IMR-90 (cell line): ENCODE results near the gene TYW5. TPM values are rescaled to one million over a fixed set of nuclear protein-coding genes. Genes with fewer than 3 reads are reported as not detected.

Source experiments
- ATAC-seq: fragments of 200-7000 bp; cut with Tn5 transposase; 2 replicates; pipeline ENCODE4 v1.9.1; 2020; ENCODE audit warnings: low read depth, mild to moderate bottlenecking, moderate library complexity
- BruUV-seq: library from RNA; stranded (reverse); fragments of 400-500 nt; replicated peaks from 2 replicates; lab custom pipeline; 2021; lab: Mats Ljungman, UMichigan
- CTCF ChIA-PET: fragments of 300-600 bp; formaldehyde crosslinking; extraction: SDS; loops from one replicate; lab custom pipeline; 2021; ENCODE audit warnings: antibody characterized with exemption; lab: Yijun Ruan, JAX
- POLR2A ChIA-PET: fragments of 300-600 bp; sonication (Branson Sonifier 250); formaldehyde crosslinking; loops from one replicate; lab custom pipeline; 2022; ENCODE audit warnings: antibody characterized with exemption; ENCODE audit not compliant: unreplicated experiment; lab: Charles Lee
- DNase-seq: peaks from one replicate; pipeline ENCODE4 v3.0.0; 2013
- H2AFZ ChIP-seq: replicated peaks from 2 replicates; pipeline ENCODE3; 2013; ENCODE audit warnings: low read length, mild to moderate bottlenecking; ENCODE audit not compliant: poor library complexity
- H2AK5ac ChIP-seq: 2 replicates; pipeline ENCODE4 v1.6.1; 2013; ENCODE audit warnings: low read depth, low read length, inconsistent platforms
- H2AK9ac ChIP-seq: replicated peaks from 2 replicates; pipeline ENCODE3; 2013; ENCODE audit warnings: mild to moderate bottlenecking, low read depth, low read length, moderate library complexity; ENCODE audit not compliant: poor library complexity
- H2BK120ac ChIP-seq: 2 replicates; pipeline ENCODE4 v1.6.1; 2013; ENCODE audit warnings: low read depth, low read length, inconsistent platforms
- H2BK15ac ChIP-seq: 3 replicates; pipeline ENCODE4 v1.6.1; 2013; ENCODE audit warnings: low read depth, low read length, inconsistent platforms
- H2BK20ac ChIP-seq: 2 replicates; pipeline ENCODE4 v1.6.1; 2013; ENCODE audit warnings: low read depth, mild to moderate bottlenecking, inconsistent platforms, low read length, moderate library complexity
- H2BK5ac ChIP-seq: 2 replicates; pipeline ENCODE4 v1.6.1; 2013; ENCODE audit warnings: mild to moderate bottlenecking, low read depth, low read length, inconsistent platforms; ENCODE audit not compliant: poor library complexity, severe bottlenecking
- H3K14ac ChIP-seq: replicated peaks from 2 replicates; pipeline ENCODE4 v1.6.1; 2013; ENCODE audit warnings: low read depth, low read length, inconsistent platforms
- H3K18ac ChIP-seq: 2 replicates; pipeline ENCODE4 v1.6.1; 2013; ENCODE audit warnings: low read depth, low read length, control low read depth
- H3K23ac ChIP-seq: 2 replicates; pipeline ENCODE4 v1.6.1; 2013; ENCODE audit warnings: low read depth, low read length, inconsistent platforms
- H3K27ac ChIP-seq: 2 replicates; pipeline ENCODE4 v1.5.1; 2013; ENCODE audit warnings: mild to moderate bottlenecking, control low read depth, low read length; ENCODE audit not compliant: insufficient read depth
- H3K27me3 ChIP-seq: 2 replicates; pipeline ENCODE4 v1.6.1; 2013; ENCODE audit warnings: low read length; ENCODE audit not compliant: control insufficient read depth, insufficient read depth
- H3K36me3 ChIP-seq: 2 replicates; pipeline ENCODE4 v1.6.1; 2013; ENCODE audit warnings: low read length, mixed read lengths; ENCODE audit not compliant: control insufficient read depth, insufficient read depth
- H3K4ac ChIP-seq: 2 replicates; pipeline ENCODE4 v1.6.1; 2013; ENCODE audit warnings: low read depth, low read length, inconsistent platforms
- H3K4me1 ChIP-seq: 2 replicates; pipeline ENCODE4 v1.6.1; 2013; ENCODE audit warnings: low read length, mixed read lengths; ENCODE audit not compliant: control insufficient read depth, insufficient read depth
- H3K4me2 ChIP-seq: 2 replicates; pipeline ENCODE4 v1.6.1; 2013; ENCODE audit warnings: low read depth, mild to moderate bottlenecking, control low read depth, low read length, moderate library complexity
- H3K4me3 ChIP-seq: 2 replicates; pipeline ENCODE4 v1.5.1; 2013; ENCODE audit warnings: low read depth, mild to moderate bottlenecking, control low read depth, low read length, moderate library complexity; ENCODE audit not compliant: insufficient read depth
- H3K56ac ChIP-seq: 2 replicates; pipeline ENCODE4 v1.6.1; 2013; ENCODE audit warnings: low read length, inconsistent platforms; ENCODE audit not compliant: insufficient read depth; ENCODE audit errors: extremely low read depth
- H3K79me1 ChIP-seq, 2 experiments: 2 replicates each; pipeline ENCODE4 v1.6.1; 2013; ENCODE audit warnings: low read length in 2 of 2, inconsistent platforms in 1 of 2, low read depth in 1 of 2
- H3K9ac ChIP-seq: 2 replicates; pipeline ENCODE4 v1.6.1; 2013; ENCODE audit warnings: low read depth, low read length, control low read depth
- H3K9me1 ChIP-seq: 2 replicates; pipeline ENCODE4 v1.6.1; 2013; ENCODE audit warnings: low read length, inconsistent platforms; ENCODE audit not compliant: insufficient read depth
- H3K9me3 ChIP-seq: 2 replicates; pipeline ENCODE4 v1.6.1; 2013; ENCODE audit warnings: low read length; ENCODE audit not compliant: control insufficient read depth, insufficient read depth
- H4K20me1 ChIP-seq: 2 replicates; pipeline ENCODE4 v1.6.1; 2013; ENCODE audit warnings: low read length, inconsistent platforms; ENCODE audit not compliant: insufficient read depth
- H4K5ac ChIP-seq: 2 replicates; pipeline ENCODE4 v1.6.1; 2013; ENCODE audit warnings: mild to moderate bottlenecking, low read depth, low read length, control low read depth
- H4K8ac ChIP-seq, 2 experiments: 2 replicates each; pipeline ENCODE4 v1.6.1; 2013; ENCODE audit warnings: low read depth in 2 of 2, low read length in 2 of 2, control low read depth in 1 of 2, inconsistent platforms in 1 of 2
- H4K91ac ChIP-seq: 2 replicates; pipeline ENCODE4 v1.6.1; 2013; ENCODE audit warnings: low read depth, low read length, inconsistent platforms; ENCODE audit not compliant: insufficient read depth
- BHLHE40 ChIP-seq: fragments of 150-350 bp; IDR thresholded peaks from 2 replicates; pipeline ENCODE4 v1.6.1; 2016; ENCODE audit warnings: mild to moderate bottlenecking, low read depth, low read length
- CEBPB ChIP-seq: IDR thresholded peaks from 2 replicates; pipeline ENCODE4 v1.6.1; 2012; ENCODE audit warnings: low read depth, low read length, improper control_type of control experiment
- CHD1 ChIP-seq: IDR thresholded peaks from 2 replicates; pipeline ENCODE4 v1.6.1; 2012; ENCODE audit warnings: low read depth, low read length, improper control_type of control experiment
- CTCF ChIP-seq: conservative IDR thresholded peaks from 2 replicates; pipeline ENCODE4 v1.5.1; 2012; ENCODE audit warnings: mild to moderate bottlenecking, low read depth, low read length, improper control_type of control experiment
- ELK1 ChIP-seq: fragments of 150-350 bp; IDR thresholded peaks from 2 replicates; pipeline ENCODE4 v1.6.1; 2016; ENCODE audit warnings: low read depth, mild to moderate bottlenecking, low read length, moderate library complexity, borderline replicate concordance
- FOS ChIP-seq: fragments of 150-350 bp; IDR thresholded peaks from 2 replicates; pipeline ENCODE4 v1.6.1; 2016; ENCODE audit warnings: low read depth, low read length
- MAFK ChIP-seq: IDR thresholded peaks from 2 replicates; pipeline ENCODE4 v1.6.1; 2012; ENCODE audit warnings: low read depth, low read length, improper control_type of control experiment
- MAZ ChIP-seq: IDR thresholded peaks from 2 replicates; pipeline ENCODE4 v1.6.1; 2012; ENCODE audit warnings: low read depth, mild to moderate bottlenecking, low read length, improper control_type of control experiment, moderate library complexity, borderline replicate concordance
- MXI1 ChIP-seq: IDR thresholded peaks from 2 replicates; pipeline ENCODE4 v1.6.1; 2012; ENCODE audit warnings: low read depth, mild to moderate bottlenecking, low read length, moderate library complexity, borderline replicate concordance
- NFE2L2 ChIP-seq: fragments of 150-350 bp; IDR thresholded peaks from 2 replicates; pipeline ENCODE4 v1.6.1; 2016; ENCODE audit warnings: low read depth, mild to moderate bottlenecking, low read length
- POLR2A ChIP-seq: IDR thresholded peaks from 2 replicates; pipeline ENCODE4 v1.6.1; 2012; ENCODE audit warnings: mild to moderate bottlenecking, low read depth, low read length
- RAD21 ChIP-seq: IDR thresholded peaks from 2 replicates; pipeline ENCODE4 v1.6.1; 2012; ENCODE audit warnings: low read length, improper control_type of control experiment
- RCOR1 ChIP-seq: IDR thresholded peaks from 2 replicates; pipeline ENCODE4 v1.6.1; 2012; ENCODE audit warnings: mild to moderate bottlenecking, low read length, improper control_type of control experiment; ENCODE audit not compliant: insufficient replicate concordance
- RFX5 ChIP-seq: IDR thresholded peaks from 2 replicates; pipeline ENCODE4 v1.8.0; 2012; ENCODE audit warnings: low read depth, mild to moderate bottlenecking, low read length, moderate library complexity
- SMC3 ChIP-seq: fragments of 150-350 bp; IDR thresholded peaks from 2 replicates; pipeline ENCODE4 v1.6.1; 2016; ENCODE audit warnings: low read depth, mild to moderate bottlenecking, antibody characterized with exemption, low read length, moderate library complexity
- USF2 ChIP-seq: fragments of 150-350 bp; IDR thresholded peaks from 2 replicates; pipeline ENCODE4 v1.6.1; 2017; ENCODE audit warnings: mild to moderate bottlenecking, antibody characterized with exemption, low read length, low read depth
- WGBS, 2 experiments: methylation state at CpG; one replicate each; pipeline versions ENCODE4 v1.1.5 to v1.1.7; 2013; ENCODE audit warnings: missing lambda C conversion rate in 2 of 2; ENCODE audit not compliant: insufficient read length in 1 of 2; ENCODE audit errors: extremely low coverage in 2 of 2; 5-methylcytosine and 5-hydroxymethylcytosine counted together
- dilution Hi-C: fragments of 300-500 bp; cut with HindIII; formaldehyde crosslinking; loops from one replicate; pipeline ENCODE4 v1.14.3; 2018; ENCODE audit warnings: low sequenced_read_pairs; ENCODE audit not compliant: unreplicated experiment
- in situ Hi-C: fragments of 300-500 bp; cut with MboI; formaldehyde crosslinking; loops from 3 replicates; pipeline ENCODE4 v1.14.3; 2019; ENCODE audit warnings: low sequenced_read_pairs, inconsistent platforms, mixed read lengths
- intact Hi-C: fragments of 100-400 bp; cut with micrococcal nuclease; formaldehyde crosslinking; loops from 2 replicates; pipeline ENCODE4 v1.10.0; 2022
- polyA plus RNA-seq, 3 experiments: library from polyadenylated mRNA; depleted of rRNA; stranded (reverse); fragments of >200 nt; gene quantifications; 2 replicates each; pipeline ENCODE4 v1.2.3, GENCODE V29; 2012; ENCODE audit warnings: low replicate concordance in 1 of 3
- total RNA-seq: library from RNA; depleted of rRNA; stranded (reverse); fragments of >200 nt; gene quantifications from 2 replicates; pipeline ENCODE4 v1.2.3, GENCODE V29; 2012

The TYW5 gene
- total and polyA plus RNA-seq, 2 of the 4 experiments (the other 2 are of a cell fraction), result 3.8 to 4.0 TPM

- Histone ChIP-seq H3K36me3 (no peaks in the 10 kb centered on the region), H2BK5ac (no peak overlapping the region), H3K4me2 (no peak overlapping the region), H2AK5ac (no peak overlapping the region), H3K4me1 (peaks cover 2% of the 10 kb centered on the region), H3K9me3 (0 out of 2 replicates have a peak, but pooled peaks cover under 1% of the 10 kb centered on the region), H4K8ac (no peak overlapping the region), H3K9me1 (no peaks in the 10 kb centered on the region), H2AK9ac (no peak overlapping the region), H3K18ac (no peak overlapping the region), H3K4me3 (no peak overlapping the region), H2BK20ac (no peak overlapping the region), H4K5ac (no peak overlapping the region), H3K23ac (no peak overlapping the region), H3K27me3 (no peaks in the 10 kb centered on the region), H4K20me1 (no peaks in the 10 kb centered on the region), H3K9ac (no peak overlapping the region), H4K91ac (no peak overlapping the region), H2BK120ac (no peak overlapping the region), H2AFZ (no peak overlapping the region), H3K79me1 (no peaks in the 10 kb centered on the region), H3K14ac (no peak overlapping the region), H3K4ac (no peak overlapping the region), H3K27ac (no peak overlapping the region), H3K56ac (no peak overlapping the region), H2BK15ac (no peak overlapping the region)
- ChIA-PET POLR2A (no interaction called here), CTCF (interaction anchor here (0.7 kb wide), 1 partner anchor 20 kb away, joined by 3 read pairs; no protein-coding TSS in a partner anchor)
- TF ChIP-seq POLR2A, result no peak
- TF ChIP-seq USF2, result no peak
- no peak for TF ChIP-seq MAZ
- no peak for TF ChIP-seq ELK1
- no peak for TF ChIP-seq RFX5
- TF ChIP-seq SMC3, result no peak
- TF ChIP-seq FOS, result no peak
- no peak for TF ChIP-seq RCOR1
- no peak for TF ChIP-seq RAD21
- TF ChIP-seq BHLHE40, result no peak
- no peak for TF ChIP-seq MXI1
- TF ChIP-seq CEBPB, result no peak
- TF ChIP-seq CTCF, result no peak
- TF ChIP-seq NFE2L2, result no peak
- no peak for TF ChIP-seq MAFK
- no peak for TF ChIP-seq CHD1
- intact Hi-C loops (no loop called here), dilution Hi-C loops (no loop called here), in situ Hi-C loops (no loop called here)
- DNase-seq (no peak), ATAC-seq (no peak)
- WGBS, 2 experiments, result 100% methylated on average over 1 of the region's 2 CpGs; no CpG with 5 or more reads in 1 of the 2 experiments
- BruUV-seq, result no TSS peak
Observed at GRCh38 chr2:200000444-200001163, 45.3 kb upstream of the TYW5 start.
